Nephron progenitor cell (in vitro differentiated cells): ENCODE measurements around the gene USP2.
A peak's percentile ranks its signal among the peaks of the same experiment; 100 is the strongest.

Experiments used
- DNase-seq: peaks from one replicate; pipeline ENCODE4 v3.0.0; 2021
- H3K27ac Mint-ChIP-seq: 2 replicates; pipeline ENCODE4 v1.8.0; 2021; ENCODE audit warnings: mild to moderate bottlenecking, moderate library complexity, mixed read lengths
- H3K27me3 Mint-ChIP-seq: 2 replicates; pipeline ENCODE4 v1.8.0; 2021; ENCODE audit warnings: mild to moderate bottlenecking, low read depth, mixed read lengths; ENCODE audit not compliant: poor library complexity
- H3K36me3 Mint-ChIP-seq: 2 replicates; pipeline ENCODE4 v1.8.0; 2021; ENCODE audit warnings: low read depth, mixed read lengths
- H3K4me1 Mint-ChIP-seq: 2 replicates; pipeline ENCODE4 v1.8.0; 2021; ENCODE audit warnings: mixed read lengths
- H3K4me3 Mint-ChIP-seq: 2 replicates; pipeline ENCODE4 v1.8.0; 2021; ENCODE audit warnings: mild to moderate bottlenecking, moderate library complexity, mixed read lengths
- H3K9me3 Mint-ChIP-seq: 2 replicates; pipeline ENCODE4 v1.8.0; 2021; ENCODE audit warnings: mild to moderate bottlenecking, moderate library complexity, mixed read lengths
- TF ChIP-seq, protein P1 (sequence below): fragments of 200-600 bp; sonication (generic); IDR thresholded peaks from 2 replicates; pipeline ENCODE4 v1.5.0; 2021; ENCODE audit warnings: antibody characterized with exemption

Gene USP2

GRCh38 chr11:119305556-119306372 lies 75.7 kb downstream of the USP2 start:
- peaks cover 20% of the 10 kb centered on the region for H3K4me1 Mint-ChIP-seq
- peaks cover 48% of the 10 kb centered on the region for H3K36me3 Mint-ChIP-seq
- H3K27ac Mint-ChIP-seq = peak overlapping the region; percentile 33
- no peak overlapping the region for H3K4me3 Mint-ChIP-seq
- no peaks in the 10 kb centered on the region for H3K27me3 Mint-ChIP-seq
- TF ChIP-seq, protein P1, sequence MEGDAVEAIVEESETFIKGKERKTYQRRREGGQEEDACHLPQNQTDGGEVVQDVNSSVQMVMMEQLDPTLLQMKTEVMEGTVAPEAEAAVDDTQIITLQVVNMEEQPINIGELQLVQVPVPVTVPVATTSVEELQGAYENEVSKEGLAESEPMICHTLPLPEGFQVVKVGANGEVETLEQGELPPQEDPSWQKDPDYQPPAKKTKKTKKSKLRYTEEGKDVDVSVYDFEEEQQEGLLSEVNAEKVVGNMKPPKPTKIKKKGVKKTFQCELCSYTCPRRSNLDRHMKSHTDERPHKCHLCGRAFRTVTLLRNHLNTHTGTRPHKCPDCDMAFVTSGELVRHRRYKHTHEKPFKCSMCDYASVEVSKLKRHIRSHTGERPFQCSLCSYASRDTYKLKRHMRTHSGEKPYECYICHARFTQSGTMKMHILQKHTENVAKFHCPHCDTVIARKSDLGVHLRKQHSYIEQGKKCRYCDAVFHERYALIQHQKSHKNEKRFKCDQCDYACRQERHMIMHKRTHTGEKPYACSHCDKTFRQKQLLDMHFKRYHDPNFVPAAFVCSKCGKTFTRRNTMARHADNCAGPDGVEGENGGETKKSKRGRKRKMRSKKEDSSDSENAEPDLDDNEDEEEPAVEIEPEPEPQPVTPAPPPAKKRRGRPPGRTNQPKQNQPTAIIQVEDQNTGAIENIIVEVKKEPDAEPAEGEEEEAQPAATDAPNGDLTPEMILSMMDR = no peak
- no peaks in the 10 kb centered on the region for H3K9me3 Mint-ChIP-seq
- no peak for DNase-seq
